ENCODE results near the gene ELMO3.

The ELMO3 gene

GRCh38 chr16:67164599-67165061 lies 34.3 kb upstream of the ELMO3 start, which contains the start of gene HSF4:
TSS of gene HSF4 (plus strand) at chr16:67164745. CDS start at chr16:67164812, 67 bp downstream.
- no peak for DNase-seq

GRCh38 chr16:67165121-67166078 lies 33.5 kb upstream of the ELMO3 start:
- no peak for DNase-seq

GRCh38 chr16:67166110-67166547 lies 32.8 kb upstream of the ELMO3 start:
- DNase-seq, result no peak

GRCh38 chr16:67166598-67167168 lies 32.2 kb upstream of the ELMO3 start:
- no peak for DNase-seq

GRCh38 chr16:67167588-67167987 lies 31.3 kb upstream of the ELMO3 start:
- DNase-seq, result no peak

GRCh38 chr16:67169011-67169451 lies 29.9 kb upstream of the ELMO3 start:
- no peak for DNase-seq

- no peak for DNase-seq
These were observed 29.2 kb upstream of the ELMO3 start for GRCh38 chr16:67169642-67170167.

- DNase-seq, result no peak
These were observed 28.6 kb upstream of the ELMO3 start, which contains the start of gene NOL3 for GRCh38 chr16:67170168-67170948. TSS of gene NOL3 (plus strand) at chr16:67170538.

- DNase-seq, result no peak
These were observed 27.8 kb upstream of the ELMO3 start for GRCh38 chr16:67170949-67171649.

GRCh38 chr16:67173323-67173722 lies 25.6 kb upstream of the ELMO3 start:
- DNase-seq, result no peak

- DNase-seq, result peak; percentile 59
These were observed 24.9 kb upstream of the ELMO3 start for GRCh38 chr16:67173808-67174705.

GRCh38 chr16:67174706-67175231 lies 24.2 kb upstream of the ELMO3 start:
- no peak for DNase-seq

- DNase-seq, result no peak
These were observed 22.3 kb upstream of the ELMO3 start for GRCh38 chr16:67176662-67177061.

- peak; percentile 73 for DNase-seq
These were observed 20.9 kb upstream of the ELMO3 start for GRCh38 chr16:67177743-67178699.

GRCh38 chr16:67179421-67180080 lies 19.4 kb upstream of the ELMO3 start:
- no peak for DNase-seq

- no peak for DNase-seq
These were observed 18.8 kb upstream of the ELMO3 start for GRCh38 chr16:67180166-67180565.

GRCh38 chr16:67181346-67181745 lies 17.6 kb upstream of the ELMO3 start:
- DNase-seq, result no peak

GRCh38 chr16:67182288-67182687 lies 16.6 kb upstream of the ELMO3 start:
- DNase-seq, result no peak

- no peak for DNase-seq
These were observed 15.7 kb upstream of the ELMO3 start for GRCh38 chr16:67183284-67183626.

All from central memory CD4-positive, alpha-beta T cell (primary cell).